K562 (cell line): ENCODE measurements around the gene PLA2G4D. TPM values are rescaled to one million over a fixed set of nuclear protein-coding genes. Genes with fewer than 3 reads are reported as not detected.

ENCODE experiments used
- ATAC-seq: fragments of 200-7000 bp; cut with Tn5 transposase; 3 replicates; pipeline ENCODE4 v1.9.1; 2020; ENCODE audit warnings: moderate library complexity
- BruUV-seq: library from RNA; stranded (reverse); fragments of 400-500 nt; replicated peaks from 2 replicates; lab custom pipeline; 2021; lab: Mats Ljungman, UMichigan
- CTCF ChIA-PET: fragments of 300-600 bp; formaldehyde crosslinking; extraction: SDS; loops from one replicate; lab custom pipeline; 2021; ENCODE audit warnings: low intra/inter-chr PET ratio; lab: Yijun Ruan, JAX
- POLR2A ChIA-PET: fragments of 300-600, 350-650 bp; sonication (Branson Sonifier 250); formaldehyde crosslinking; extraction: SDS; loops from one replicate; lab custom pipeline; 2021; ENCODE audit warnings: antibody characterized with exemption, inconsistent platforms; lab: Yijun Ruan, JAX
- DNase-seq, 4 experiments: peaks; one replicate each; pipeline versions ENCODE4 v3.0.0 to v3.0.0-alpha.2; 2011 to 2018; ENCODE audit warnings: low spot score in 3 of 4, mixed read lengths in 3 of 4; ENCODE audit errors: extremely low read depth in 1 of 4
- FAIRE-seq: peaks from 2 replicates; lab custom pipeline; 2011; peaks lifted over from hg19 to GRCh38; lab: Jason Lieb, UNC
- H2AFZ ChIP-seq: 2 replicates; pipeline ENCODE4 v1.6.0; 2011; ENCODE audit warnings: low read depth, low read length, control low read depth, inconsistent platforms
- H3K27ac ChIP-seq: fragments of 200-600 bp; 3 replicates; pipeline ENCODE4 v1.8.0; 2011; ENCODE audit warnings: low read depth, mild to moderate bottlenecking, control low read depth, inconsistent platforms, low read length, moderate library complexity, mixed read lengths; ENCODE audit errors: extremely low read depth
- H3K27me3 ChIP-seq, 2 experiments: fragments of 300-600 bp in 1 of 2; 2 replicates in 1 of 2; 3 replicates in 1 of 2; pipeline versions ENCODE4 v1.6.0 to v1.8.0; 2011; ENCODE audit warnings: inconsistent platforms in 2 of 2, low read length in 2 of 2, mild to moderate bottlenecking in 1 of 2, mixed read lengths in 1 of 2, moderate library complexity in 1 of 2; ENCODE audit not compliant: control insufficient read depth in 2 of 2, insufficient read depth in 2 of 2
- H3K36me3 ChIP-seq: fragments of 300-600 bp; 3 replicates; pipeline ENCODE4 v1.8.0; 2011; ENCODE audit warnings: mild to moderate bottlenecking, low read length, inconsistent platforms; ENCODE audit not compliant: control insufficient read depth, insufficient read depth
- H3K4me1 ChIP-seq, 2 experiments: fragments of 200-600 bp in 1 of 2; replicated peaks in 1 of 2; 2 replicates in 1 of 2; 3 replicates in 1 of 2; pipeline versions ENCODE4 v1.5.1 to v1.8.0; 2011; ENCODE audit warnings: inconsistent platforms in 2 of 2, low read length in 2 of 2, mild to moderate bottlenecking in 1 of 2, mixed read lengths in 1 of 2, moderate library complexity in 1 of 2; ENCODE audit not compliant: control insufficient read depth in 2 of 2, insufficient read depth in 2 of 2
- H3K4me2 ChIP-seq: 2 replicates; pipeline ENCODE4 v1.6.1; 2011; ENCODE audit warnings: low read length, control low read depth, inconsistent platforms, mixed read lengths; ENCODE audit not compliant: insufficient read depth
- H3K4me3 ChIP-seq: fragments of 200-600 bp; sonication (generic), shearing (Covaris generic); 2 replicates; pipeline ENCODE4 v1.5.1; 2016; ENCODE audit warnings: control low read depth, inconsistent platforms
- H3K79me2 ChIP-seq: fragments of 200-600 bp; 3 replicates; pipeline ENCODE4 v1.8.0; 2011; ENCODE audit warnings: low read length, inconsistent platforms; ENCODE audit not compliant: control insufficient read depth, insufficient read depth
- H3K9ac ChIP-seq, 2 experiments: 2 replicates each; pipeline versions ENCODE4 v1.6.0 to v1.6.1; 2011; ENCODE audit warnings: low read depth in 2 of 2, low read length in 2 of 2, control low read depth in 1 of 2, inconsistent platforms in 1 of 2, mild to moderate bottlenecking in 1 of 2, mixed read lengths in 1 of 2; ENCODE audit not compliant: insufficient read depth in 1 of 2
- H3K9me1 ChIP-seq: one replicate; pipeline ENCODE4 v1.6.0; 2011; ENCODE audit warnings: inconsistent platforms, mild to moderate bottlenecking, low read length, moderate library complexity; ENCODE audit not compliant: control insufficient read depth, insufficient read depth
- H3K9me3 ChIP-seq: replicated peaks from 2 replicates; pipeline ENCODE4 v1.5.1; 2011; ENCODE audit warnings: low read depth, low read length, inconsistent platforms; ENCODE audit not compliant: control insufficient read depth, insufficient read depth
- H4K20me1 ChIP-seq: replicated peaks from 2 replicates; pipeline ENCODE4 v1.6.1; 2011; ENCODE audit warnings: low read length, inconsistent platforms, mixed read lengths; ENCODE audit not compliant: control insufficient read depth, insufficient read depth
- KAT8 ChIP-seq: fragments of 450-650 bp; IDR thresholded peaks from 2 replicates; pipeline ENCODE4 v1.6.1; 2016; ENCODE audit warnings: low read depth, mild to moderate bottlenecking
- NUFIP1 ChIP-seq: fragments of 450-650 bp; IDR thresholded peaks from 2 replicates; pipeline ENCODE4 v1.6.1; 2018; ENCODE audit not compliant: partially characterized antibody
- TEAD1 ChIP-seq, 2 experiments: fragments of 450-650 bp in 1 of 2; sonication (generic) in 1 of 2; formaldehyde crosslinking; IDR thresholded peaks; 2 replicates each; pipeline versions ENCODE4 v1.4.0 to v1.8.0; 2020 to 2022; ENCODE audit warnings: mild to moderate bottlenecking in 2 of 2, missing genetic modification reagents in 1 of 2
- ZHX1 ChIP-seq: fragments of 150-350 bp; conservative IDR thresholded peaks from 2 replicates; pipeline ENCODE4 v1.6.1; 2014; ENCODE audit warnings: low read length
- ZNF124 ChIP-seq: sonication (generic); formaldehyde crosslinking; IDR thresholded peaks from 2 replicates; pipeline ENCODE4 v1.8.1; 2022; ENCODE audit warnings: missing genetic modification reagents
- WGBS: fragments of 100-300 bp; shearing (Covaris generic); methylation state at CpG from one replicate; pipeline ENCODE4 v1.1.6; 2016; ENCODE audit warnings: low coverage, mixed read lengths; ENCODE audit not compliant: insufficient coverage; ENCODE audit errors: missing lambda C conversion rate; 5-methylcytosine and 5-hydroxymethylcytosine counted together
- in situ Hi-C: fragments of 300-500 bp; cut with MboI; formaldehyde crosslinking; loops from 4 replicates; pipeline ENCODE4 v1.15.0; 2018; ENCODE audit warnings: inconsistent platforms, mixed read lengths
- intact Hi-C: fragments of 100-400 bp; cut with micrococcal nuclease; formaldehyde crosslinking; loops from 2 replicates; pipeline ENCODE4 v1.14.2; 2022
- polyA plus RNA-seq, 8 experiments: library from polyadenylated mRNA; depleted of rRNA in 4 of 8; stranded (reverse) in 5 of 8; unstranded in 3 of 8; fragments of >200 nt; fragmentation: Nextera tagmentation in 2 of 8; fragmentation: Illumina TruSeq in 1 of 8; extraction: Ambion mirVana in 2 of 8; extraction: Trizol in 1 of 8; gene quantifications; 2 replicates each; pipeline versions ENCODE4 v1.2.1 to v1.2.3, GENCODE V29; 2011 to 2014; ENCODE audit warnings: inconsistent platforms in 1 of 8, missing spikeins in 1 of 8
- total RNA-seq, 7 experiments: library from RNA; depleted of rRNA in 6 of 7; stranded (reverse); fragments of >200 nt in 6 of 7; fragmentation: Illumina TruSeq in 2 of 7; extraction: Trizol in 2 of 7; gene quantifications; 2 replicates each; pipeline versions ENCODE4 v1.2.1 to v1.2.3, GENCODE V29; 2011 to 2021; ENCODE audit warnings: low replicate concordance in 1 of 7

Gene PLA2G4D
- total and polyA plus RNA-seq, 9 of the 15 experiments (the other 6 are each of a cell fraction or from before 2014, with no cell fraction given) = 0.04 TPM; not detected in 8

- in situ Hi-C loops = no loop called here
- no peak for TF ChIP-seq ZNF124 (CRISPR knock-in tag)
- ChIA-PET POLR2A (interaction anchor here (0.6 kb wide), 1 partner anchor 284 kb away, joined by 3 read pairs; no protein-coding TSS in a partner anchor), CTCF (no interaction called here)
- no peak overlapping the region for H2AFZ ChIP-seq
- no peak overlapping the region for H3K4me3 ChIP-seq
- no peak for FAIRE-seq
- no peaks in the 10 kb centered on the region for H3K9me1 ChIP-seq
- BruUV-seq = no TSS peak
- H3K4me2 ChIP-seq = no peak overlapping the region
- intact Hi-C loops = no loop called here
- H3K4me1 ChIP-seq = no peaks in the 10 kb centered on the region
- H3K27ac ChIP-seq = no peak overlapping the region
- ATAC-seq = no peak
- H3K9me3 ChIP-seq = no peaks in the 10 kb centered on the region
- WGBS = 0% methylated on average over 1 of the region's 1 CpG
- H4K20me1 ChIP-seq = 0 out of 2 replicates have a peak, but pooled peaks cover 2% of the 10 kb centered on the region
- DNase-seq = no peak
- H3K27me3 ChIP-seq = peaks cover 14 to 37% of the 10 kb centered on the region in 2 experiments; a peak in 4 of 5 replicates
- no peak overlapping the region for H3K9ac ChIP-seq
- H3K79me2 ChIP-seq = no peaks in the 10 kb centered on the region
- H3K36me3 ChIP-seq = no peaks in the 10 kb centered on the region
Measured at GRCh38 chr15:42120285-42120684, 25.9 kb upstream of the PLA2G4D start.

- Histone ChIP-seq H3K4me2 (no peak overlapping the region), H3K79me2 (no peaks in the 10 kb centered on the region), H3K9me1 (no peaks in the 10 kb centered on the region), H4K20me1 (0 out of 2 replicates have a peak, but pooled peaks cover 2% of the 10 kb centered on the region), H3K9ac (no peak overlapping the region), H3K27me3 (peaks cover 14 to 37% of the 10 kb centered on the region in 2 experiments; a peak in 4 of 5 replicates), H3K4me1 (no peaks in the 10 kb centered on the region), H2AFZ (no peak overlapping the region), H3K27ac (no peak overlapping the region), H3K4me3 (no peak overlapping the region), H3K36me3 (no peaks in the 10 kb centered on the region), H3K9me3 (no peaks in the 10 kb centered on the region)
- ChIA-PET CTCF (no interaction called here), POLR2A (interaction anchor here (0.8 to 1.2 kb wide), 3 partner anchors 11 to 14 kb away, joined by 3 to 5 read pairs (median 3); no protein-coding TSS in a partner anchor)
- DNase-seq = no peak
- no peak for FAIRE-seq
- TF ChIP-seq NUFIP1 = no peak
- TF ChIP-seq KAT8 = no peak
- no peak for TF ChIP-seq TEAD1 (CRISPR knock-in tag; IDR thresholded peaks at IDR 0.05)
- no peak for TF ChIP-seq ZHX1
- WGBS = 1% methylated on average over 5 of the region's 5 CpGs
- BruUV-seq = no TSS peak
- intact Hi-C loops (no loop called here), in situ Hi-C loops (no loop called here)
- no peak for ATAC-seq
Measured at GRCh38 chr15:42119446-42119760, 25.0 kb upstream of the PLA2G4D start.
